HPDE6-E6E7 (cell line): ENCODE measurements around the gene ATF4.
"Not testable (repeated sequence)": the region's sequence is repeated elsewhere in the genome, so short reads cannot be mapped to it uniquely, and the experiment has no call there.

ENCODE experiments used
- DNase-seq: peaks from one replicate; pipeline ENCODE4 v3.0.0; 2011; ENCODE audit warnings: missing footprints; ENCODE audit errors: extremely low spot score

Gene ATF4

GRCh38 chr22:39510529-39511149, 9.7 kb upstream of the ATF4 start:
- DNase-seq: no peak

GRCh38 chr22:39511226-39511625, 9.1 kb upstream of the ATF4 start:
- no peak for DNase-seq

GRCh38 chr22:39512026-39512425, 8.3 kb upstream of the ATF4 start:
- no peak for DNase-seq

- no peak for DNase-seq
Observed at GRCh38 chr22:39513791-39514190, 6.6 kb upstream of the ATF4 start.

GRCh38 chr22:39514373-39514973, 5.9 kb upstream of the ATF4 start:
- no peak for DNase-seq

- DNase-seq: no peak
Observed at GRCh38 chr22:39515266-39516050, 4.9 kb upstream of the ATF4 start.

GRCh38 chr22:39517470-39517869, 2.9 kb upstream of the ATF4 start:
- DNase-seq: no peak

- DNase-seq: no peak
Observed at GRCh38 chr22:39518144-39518786, 2.1 kb upstream of the ATF4 start.

- no peak for DNase-seq
Observed at GRCh38 chr22:39518996-39519680, 1.2 kb upstream of the ATF4 start.

- DNase-seq: peak; percentile 93
Observed at GRCh38 chr22:39519681-39520225, 609 bp upstream of the ATF4 start.

- not testable (repeated sequence) for DNase-seq
Observed at GRCh38 chr22:39521106-39521885, 934 bp downstream of the ATF4 start.

- not testable (repeated sequence) for DNase-seq
Observed at GRCh38 chr22:39522091-39522490, 1.7 kb downstream of the ATF4 start.

- no peak for DNase-seq
Observed at GRCh38 chr22:39522567-39523300, 2.4 kb downstream of the ATF4 start.

- DNase-seq: no peak
Observed at GRCh38 chr22:39524089-39524752, 3.9 kb downstream of the ATF4 start.

- no peak for DNase-seq
Observed at GRCh38 chr22:39524753-39525657, 4.6 kb downstream of the ATF4 start.

GRCh38 chr22:39525658-39525975, 5.3 kb downstream of the ATF4 start:
- no peak for DNase-seq

GRCh38 chr22:39526736-39527171, 6.4 kb downstream of the ATF4 start:
- DNase-seq: no peak

GRCh38 chr22:39527481-39527961, 7.2 kb downstream of the ATF4 start:
- no peak for DNase-seq
